Measurements from ENCODE around the gene MAP2K4.

DNA sequence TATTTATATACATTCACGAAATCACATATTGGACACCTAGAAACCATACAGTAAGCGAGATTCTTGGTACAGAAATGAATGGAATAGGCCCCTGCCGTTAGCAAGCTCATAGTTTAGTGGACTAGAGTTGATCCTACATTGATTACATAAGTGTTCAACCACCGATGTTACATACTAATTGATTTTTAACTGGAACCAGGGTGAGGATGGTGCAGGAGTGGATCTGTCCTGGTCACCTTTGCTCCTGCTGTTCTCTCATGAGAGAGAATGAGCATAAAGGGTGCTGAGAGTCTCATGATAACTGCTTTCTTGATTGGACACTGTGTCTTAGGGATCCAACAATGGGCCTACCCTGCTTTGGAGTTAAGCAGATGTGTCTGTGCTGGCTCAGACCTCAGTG lies 13.9 kb downstream of the MAP2K4 start:
- TF ChIP-seq MYNN (tag by site-specific recombination; IDR thresholded peaks at IDR 0.05; ENCODE audit: borderline replicate concordance), result no peak
- TF ChIP-seq SALL2 (tag by site-specific recombination; IDR thresholded peaks at IDR 0.05; ENCODE audit: borderline replicate concordance), result no peak
- TF ChIP-seq, protein P1, sequence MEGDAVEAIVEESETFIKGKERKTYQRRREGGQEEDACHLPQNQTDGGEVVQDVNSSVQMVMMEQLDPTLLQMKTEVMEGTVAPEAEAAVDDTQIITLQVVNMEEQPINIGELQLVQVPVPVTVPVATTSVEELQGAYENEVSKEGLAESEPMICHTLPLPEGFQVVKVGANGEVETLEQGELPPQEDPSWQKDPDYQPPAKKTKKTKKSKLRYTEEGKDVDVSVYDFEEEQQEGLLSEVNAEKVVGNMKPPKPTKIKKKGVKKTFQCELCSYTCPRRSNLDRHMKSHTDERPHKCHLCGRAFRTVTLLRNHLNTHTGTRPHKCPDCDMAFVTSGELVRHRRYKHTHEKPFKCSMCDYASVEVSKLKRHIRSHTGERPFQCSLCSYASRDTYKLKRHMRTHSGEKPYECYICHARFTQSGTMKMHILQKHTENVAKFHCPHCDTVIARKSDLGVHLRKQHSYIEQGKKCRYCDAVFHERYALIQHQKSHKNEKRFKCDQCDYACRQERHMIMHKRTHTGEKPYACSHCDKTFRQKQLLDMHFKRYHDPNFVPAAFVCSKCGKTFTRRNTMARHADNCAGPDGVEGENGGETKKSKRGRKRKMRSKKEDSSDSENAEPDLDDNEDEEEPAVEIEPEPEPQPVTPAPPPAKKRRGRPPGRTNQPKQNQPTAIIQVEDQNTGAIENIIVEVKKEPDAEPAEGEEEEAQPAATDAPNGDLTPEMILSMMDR (tag by site-specific recombination; IDR thresholded peaks at IDR 0.05), result no peak
- TF ChIP-seq GLIS1 (tag by site-specific recombination; IDR thresholded peaks at IDR 0.05), result no peak
- TF ChIP-seq, protein P2, sequence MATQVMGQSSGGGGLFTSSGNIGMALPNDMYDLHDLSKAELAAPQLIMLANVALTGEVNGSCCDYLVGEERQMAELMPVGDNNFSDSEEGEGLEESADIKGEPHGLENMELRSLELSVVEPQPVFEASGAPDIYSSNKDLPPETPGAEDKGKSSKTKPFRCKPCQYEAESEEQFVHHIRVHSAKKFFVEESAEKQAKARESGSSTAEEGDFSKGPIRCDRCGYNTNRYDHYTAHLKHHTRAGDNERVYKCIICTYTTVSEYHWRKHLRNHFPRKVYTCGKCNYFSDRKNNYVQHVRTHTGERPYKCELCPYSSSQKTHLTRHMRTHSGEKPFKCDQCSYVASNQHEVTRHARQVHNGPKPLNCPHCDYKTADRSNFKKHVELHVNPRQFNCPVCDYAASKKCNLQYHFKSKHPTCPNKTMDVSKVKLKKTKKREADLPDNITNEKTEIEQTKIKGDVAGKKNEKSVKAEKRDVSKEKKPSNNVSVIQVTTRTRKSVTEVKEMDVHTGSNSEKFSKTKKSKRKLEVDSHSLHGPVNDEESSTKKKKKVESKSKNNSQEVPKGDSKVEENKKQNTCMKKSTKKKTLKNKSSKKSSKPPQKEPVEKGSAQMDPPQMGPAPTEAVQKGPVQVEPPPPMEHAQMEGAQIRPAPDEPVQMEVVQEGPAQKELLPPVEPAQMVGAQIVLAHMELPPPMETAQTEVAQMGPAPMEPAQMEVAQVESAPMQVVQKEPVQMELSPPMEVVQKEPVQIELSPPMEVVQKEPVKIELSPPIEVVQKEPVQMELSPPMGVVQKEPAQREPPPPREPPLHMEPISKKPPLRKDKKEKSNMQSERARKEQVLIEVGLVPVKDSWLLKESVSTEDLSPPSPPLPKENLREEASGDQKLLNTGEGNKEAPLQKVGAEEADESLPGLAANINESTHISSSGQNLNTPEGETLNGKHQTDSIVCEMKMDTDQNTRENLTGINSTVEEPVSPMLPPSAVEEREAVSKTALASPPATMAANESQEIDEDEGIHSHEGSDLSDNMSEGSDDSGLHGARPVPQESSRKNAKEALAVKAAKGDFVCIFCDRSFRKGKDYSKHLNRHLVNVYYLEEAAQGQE (tag by site-specific recombination; IDR thresholded peaks at IDR 0.05), result no peak
- TF ChIP-seq, protein P3, sequence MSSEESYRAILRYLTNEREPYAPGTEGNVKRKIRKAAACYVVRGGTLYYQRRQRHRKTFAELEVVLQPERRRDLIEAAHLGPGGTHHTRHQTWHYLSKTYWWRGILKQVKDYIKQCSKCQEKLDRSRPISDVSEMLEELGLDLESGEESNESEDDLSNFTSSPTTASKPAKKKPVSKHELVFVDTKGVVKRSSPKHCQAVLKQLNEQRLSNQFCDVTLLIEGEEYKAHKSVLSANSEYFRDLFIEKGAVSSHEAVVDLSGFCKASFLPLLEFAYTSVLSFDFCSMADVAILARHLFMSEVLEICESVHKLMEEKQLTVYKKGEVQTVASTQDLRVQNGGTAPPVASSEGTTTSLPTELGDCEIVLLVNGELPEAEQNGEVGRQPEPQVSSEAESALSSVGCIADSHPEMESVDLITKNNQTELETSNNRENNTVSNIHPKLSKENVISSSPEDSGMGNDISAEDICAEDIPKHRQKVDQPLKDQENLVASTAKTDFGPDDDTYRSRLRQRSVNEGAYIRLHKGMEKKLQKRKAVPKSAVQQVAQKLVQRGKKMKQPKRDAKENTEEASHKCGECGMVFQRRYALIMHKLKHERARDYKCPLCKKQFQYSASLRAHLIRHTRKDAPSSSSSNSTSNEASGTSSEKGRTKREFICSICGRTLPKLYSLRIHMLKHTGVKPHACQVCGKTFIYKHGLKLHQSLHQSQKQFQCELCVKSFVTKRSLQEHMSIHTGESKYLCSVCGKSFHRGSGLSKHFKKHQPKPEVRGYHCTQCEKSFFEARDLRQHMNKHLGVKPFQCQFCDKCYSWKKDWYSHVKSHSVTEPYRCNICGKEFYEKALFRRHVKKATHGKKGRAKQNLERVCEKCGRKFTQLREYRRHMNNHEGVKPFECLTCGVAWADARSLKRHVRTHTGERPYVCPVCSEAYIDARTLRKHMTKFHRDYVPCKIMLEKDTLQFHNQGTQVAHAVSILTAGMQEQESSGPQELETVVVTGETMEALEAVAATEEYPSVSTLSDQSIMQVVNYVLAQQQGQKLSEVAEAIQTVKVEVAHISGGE (tag by site-specific recombination; conservative IDR thresholded peaks at IDR 0.05; ENCODE audit: low read depth), result no peak
